Left ventricle myocardium inferior (tissue), 1 donor: ENCODE results near the gene PAN3. TPM values are rescaled to one million over a fixed set of nuclear protein-coding genes. Genes with fewer than 3 reads are reported as not detected.

Experiments
- DNase-seq: peaks from one replicate; pipeline ENCODE4 v3.0.0-alpha.2; 2020
- H3K27ac ChIP-seq: fragments of 200-600 bp; replicated peaks from 2 replicates; pipeline ENCODE4 v1.8.0; 2021
- H3K27me3 ChIP-seq: fragments of 200-600 bp; 2 replicates; pipeline ENCODE4 v1.8.0; 2021; ENCODE audit warnings: low read depth
- H3K36me3 ChIP-seq: fragments of 200-600 bp; 2 replicates; pipeline ENCODE4 v1.8.0; 2021
- H3K4me1 ChIP-seq: fragments of 200-600 bp; 2 replicates; pipeline ENCODE4 v1.8.0; 2021
- H3K4me3 ChIP-seq: fragments of 200-600 bp; 2 replicates; pipeline ENCODE4 v1.8.0; 2021; ENCODE audit warnings: mild to moderate bottlenecking, moderate library complexity
- H3K9me3 ChIP-seq: fragments of 200-600 bp; replicated peaks from 2 replicates; pipeline ENCODE4 v1.8.0; 2021
- intact Hi-C: fragments of 100-400 bp; cut with micrococcal nuclease; formaldehyde crosslinking; loops from one replicate; pipeline ENCODE4 v1.11.0; 2022
- total RNA-seq: library from RNA; stranded (reverse); fragmentation: NEBNext Ultra II Directional; extraction: Animal tissue kit (Norgen Biotek cat#: 25700); gene quantifications from one replicate; pipeline ENCODE4 v1.2.1, GENCODE V29; 2021
- TF ChIP-seq, protein P1 (sequence below): fragments of 200-600 bp; IDR thresholded peaks from 2 replicates; pipeline ENCODE4 v1.8.0; 2021; ENCODE audit warnings: antibody characterized with exemption, mild to moderate bottlenecking, borderline replicate concordance
- donor health status: DM: no; HTN: yes; CAD: no; lungs with severe emphysema.

Gene PAN3
- total RNA-seq, 1 donor from 2014 or later: 9.6 TPM

DNA sequence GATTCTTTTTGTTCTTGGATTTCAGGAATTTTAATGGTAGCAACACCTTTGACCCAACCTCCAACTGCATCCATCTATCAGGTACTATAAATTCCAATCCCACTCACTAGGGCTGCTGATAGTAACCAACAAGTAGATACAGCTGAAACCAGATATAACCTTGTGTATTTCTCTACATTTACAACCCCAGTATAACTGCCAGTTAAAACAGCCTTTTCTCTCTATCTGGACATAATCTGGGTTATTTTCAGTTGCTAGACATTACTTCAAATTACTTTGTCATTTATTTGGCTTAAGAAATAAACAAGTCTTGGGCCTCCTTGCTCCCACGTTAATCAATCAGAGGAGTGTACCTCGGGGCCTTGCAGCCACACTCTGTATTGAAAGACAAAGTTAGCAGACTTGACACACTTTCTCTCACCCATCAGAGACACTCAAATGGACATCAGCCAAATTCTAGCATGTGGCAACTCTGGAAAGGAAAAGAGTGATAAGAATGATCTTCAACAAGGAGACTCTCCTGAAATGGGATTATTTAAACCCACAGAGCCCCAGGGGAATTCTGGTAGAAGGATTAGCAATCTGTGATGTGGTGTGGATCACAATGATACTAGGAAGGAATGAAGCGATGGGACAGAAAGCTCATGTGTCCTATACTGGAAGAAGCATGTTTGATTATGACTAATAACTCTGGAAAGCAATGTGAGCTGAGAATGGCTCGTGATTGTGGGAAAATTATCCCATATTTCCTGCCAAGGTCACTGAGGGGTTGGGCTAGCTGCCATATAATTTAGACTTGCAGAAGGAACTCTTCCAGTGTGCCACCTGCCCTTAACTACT lies 199.0 kb downstream of the PAN3 start:
- H3K27me3 ChIP-seq: no peaks in the 10 kb centered on the region
- TF ChIP-seq, protein P1, sequence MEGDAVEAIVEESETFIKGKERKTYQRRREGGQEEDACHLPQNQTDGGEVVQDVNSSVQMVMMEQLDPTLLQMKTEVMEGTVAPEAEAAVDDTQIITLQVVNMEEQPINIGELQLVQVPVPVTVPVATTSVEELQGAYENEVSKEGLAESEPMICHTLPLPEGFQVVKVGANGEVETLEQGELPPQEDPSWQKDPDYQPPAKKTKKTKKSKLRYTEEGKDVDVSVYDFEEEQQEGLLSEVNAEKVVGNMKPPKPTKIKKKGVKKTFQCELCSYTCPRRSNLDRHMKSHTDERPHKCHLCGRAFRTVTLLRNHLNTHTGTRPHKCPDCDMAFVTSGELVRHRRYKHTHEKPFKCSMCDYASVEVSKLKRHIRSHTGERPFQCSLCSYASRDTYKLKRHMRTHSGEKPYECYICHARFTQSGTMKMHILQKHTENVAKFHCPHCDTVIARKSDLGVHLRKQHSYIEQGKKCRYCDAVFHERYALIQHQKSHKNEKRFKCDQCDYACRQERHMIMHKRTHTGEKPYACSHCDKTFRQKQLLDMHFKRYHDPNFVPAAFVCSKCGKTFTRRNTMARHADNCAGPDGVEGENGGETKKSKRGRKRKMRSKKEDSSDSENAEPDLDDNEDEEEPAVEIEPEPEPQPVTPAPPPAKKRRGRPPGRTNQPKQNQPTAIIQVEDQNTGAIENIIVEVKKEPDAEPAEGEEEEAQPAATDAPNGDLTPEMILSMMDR: no peak
- peaks cover 7% of the 10 kb centered on the region for H3K36me3 ChIP-seq
- no peak for DNase-seq
- H3K4me1 ChIP-seq: peaks cover 67% of the 10 kb centered on the region
- intact Hi-C loops: no loop called here
- H3K9me3 ChIP-seq: no peaks in the 10 kb centered on the region
- H3K4me3 ChIP-seq: no peak overlapping the region
- H3K27ac ChIP-seq: peak overlapping the region; percentile 69

DNA sequence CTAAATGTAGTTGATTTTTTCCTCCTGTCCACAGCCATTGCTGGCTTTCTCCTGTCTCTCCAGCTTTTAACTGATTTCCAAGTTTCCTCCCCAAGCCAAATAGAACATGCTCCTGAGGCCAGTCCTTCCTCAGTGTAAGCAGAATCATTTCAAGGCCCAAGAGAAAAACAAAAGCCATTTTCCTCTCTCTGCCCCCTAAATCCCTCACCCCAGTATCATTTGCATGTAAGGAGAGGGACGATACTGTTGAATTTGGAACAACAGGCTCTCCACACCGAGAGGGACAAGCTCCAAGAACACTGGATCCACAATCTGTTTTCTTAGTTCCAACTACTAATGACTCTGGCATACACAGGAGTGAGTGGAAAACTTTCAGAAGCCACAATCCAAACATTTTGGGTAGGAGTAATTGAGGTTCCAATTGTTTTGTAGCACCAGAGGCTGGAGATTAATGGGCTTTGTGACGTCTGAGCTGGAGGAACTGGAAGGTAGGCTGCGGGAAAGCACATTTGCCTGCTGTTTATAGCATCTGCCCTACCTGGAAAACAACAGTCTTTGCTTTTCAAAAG lies 199.7 kb downstream of the PAN3 start:
- intact Hi-C loops: no loop called here
- H3K27me3 ChIP-seq: no peaks in the 10 kb centered on the region
- peak overlapping the region; percentile 3 for H3K4me3 ChIP-seq
- no peaks in the 10 kb centered on the region for H3K9me3 ChIP-seq
- peaks cover 6% of the 10 kb centered on the region for H3K36me3 ChIP-seq
- H3K27ac ChIP-seq: peak overlapping the region; percentile 69
- H3K4me1 ChIP-seq: peaks cover 65% of the 10 kb centered on the region
- TF ChIP-seq, protein P1: no peak
- no peak for DNase-seq

DNA sequence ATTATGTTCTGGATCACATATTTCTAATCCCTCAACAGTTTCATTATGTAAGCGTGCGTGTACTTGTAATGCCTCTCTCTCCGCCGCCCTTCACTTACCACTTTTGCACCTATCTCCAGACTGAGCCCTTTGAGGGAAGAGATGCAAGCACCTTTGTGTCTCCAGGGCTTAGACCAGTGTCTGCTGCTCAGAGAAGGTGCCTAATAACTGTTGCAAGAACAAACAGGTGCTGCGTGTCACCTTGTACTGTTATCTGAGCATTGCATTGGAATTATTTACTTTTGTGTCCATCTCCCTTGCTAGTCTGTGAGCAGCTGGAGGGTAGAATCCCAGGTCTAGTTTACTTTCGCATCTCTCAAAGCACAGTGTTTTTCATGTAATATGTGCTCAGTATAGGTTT lies 200.4 kb downstream of the PAN3 start:
- TF ChIP-seq, protein P1: no peak
- intact Hi-C loops: no loop called here
- DNase-seq: no peak
- Histone ChIP-seq H3K27ac (peak overlapping the region; percentile 69), H3K27me3 (no peaks in the 10 kb centered on the region), H3K4me3 (peak overlapping the region; percentile 3), H3K36me3 (peaks cover 7% of the 10 kb centered on the region), H3K4me1 (peaks cover 59% of the 10 kb centered on the region), H3K9me3 (no peaks in the 10 kb centered on the region)

DNA sequence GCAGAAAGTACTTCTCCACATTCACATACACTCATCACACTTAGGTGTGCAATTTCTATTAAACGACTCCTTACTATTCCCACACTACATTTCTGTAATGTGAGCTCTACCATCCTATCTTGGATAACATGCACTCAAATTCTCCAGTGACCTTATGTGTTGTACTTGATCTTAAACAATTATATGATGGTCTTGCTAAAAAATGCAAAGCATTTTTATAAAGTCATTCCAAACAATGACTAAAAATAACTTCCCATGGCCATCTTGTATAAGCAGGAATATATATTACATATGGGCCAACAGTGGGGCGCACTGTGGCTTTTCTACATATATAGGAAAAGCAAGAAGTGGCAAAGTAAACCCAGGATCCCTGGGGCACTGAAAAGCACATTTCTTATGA lies 201.1 kb downstream of the PAN3 start:
- intact Hi-C loops: no loop called here
- H3K27ac ChIP-seq: no peak overlapping the region

DNA sequence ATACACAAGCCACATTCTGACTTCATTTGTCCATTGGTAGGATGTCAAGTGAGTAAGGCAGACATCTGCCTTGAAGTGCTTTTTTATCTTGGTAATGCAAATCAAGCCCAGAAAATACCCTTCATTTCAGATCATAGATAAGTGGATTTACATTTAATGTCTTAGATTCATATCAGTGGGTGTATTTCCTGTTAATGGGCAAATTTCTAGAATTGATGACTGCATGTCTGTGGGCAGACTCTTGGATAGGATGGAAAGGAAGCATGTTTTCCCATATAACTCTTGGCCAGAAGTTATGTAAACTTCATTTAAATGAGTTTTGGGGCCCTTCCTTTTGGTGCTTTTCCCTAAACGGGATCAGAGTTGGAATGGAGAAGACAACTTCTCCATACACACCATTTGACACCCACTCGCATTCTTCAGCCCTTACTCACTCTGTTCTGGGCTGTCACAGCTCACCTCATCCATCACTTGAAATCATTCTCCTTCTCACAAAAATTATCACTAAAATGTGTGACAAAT lies 202.0 kb downstream of the PAN3 start:
- Histone ChIP-seq H3K27ac (no peak overlapping the region), H3K27me3 (no peaks in the 10 kb centered on the region), H3K4me1 (peaks cover 44% of the 10 kb centered on the region), H3K4me3 (no peak overlapping the region), H3K36me3 (peaks cover 10% of the 10 kb centered on the region), H3K9me3 (no peaks in the 10 kb centered on the region)
- TF ChIP-seq, protein P1: no peak
- intact Hi-C loops: no loop called here
- no peak for DNase-seq

More for the DNA sequence above, 201.1 kb downstream of the PAN3 start:
- Histone ChIP-seq H3K4me3 (no peak overlapping the region), H3K36me3 (peaks cover 10% of the 10 kb centered on the region), H3K9me3 (no peaks in the 10 kb centered on the region), H3K27me3 (no peaks in the 10 kb centered on the region), H3K4me1 (peaks cover 52% of the 10 kb centered on the region)
- TF ChIP-seq, protein P1: no peak
- no peak for DNase-seq
